ENCODE results near the gene FAM3C.

Gene FAM3C

DNA sequence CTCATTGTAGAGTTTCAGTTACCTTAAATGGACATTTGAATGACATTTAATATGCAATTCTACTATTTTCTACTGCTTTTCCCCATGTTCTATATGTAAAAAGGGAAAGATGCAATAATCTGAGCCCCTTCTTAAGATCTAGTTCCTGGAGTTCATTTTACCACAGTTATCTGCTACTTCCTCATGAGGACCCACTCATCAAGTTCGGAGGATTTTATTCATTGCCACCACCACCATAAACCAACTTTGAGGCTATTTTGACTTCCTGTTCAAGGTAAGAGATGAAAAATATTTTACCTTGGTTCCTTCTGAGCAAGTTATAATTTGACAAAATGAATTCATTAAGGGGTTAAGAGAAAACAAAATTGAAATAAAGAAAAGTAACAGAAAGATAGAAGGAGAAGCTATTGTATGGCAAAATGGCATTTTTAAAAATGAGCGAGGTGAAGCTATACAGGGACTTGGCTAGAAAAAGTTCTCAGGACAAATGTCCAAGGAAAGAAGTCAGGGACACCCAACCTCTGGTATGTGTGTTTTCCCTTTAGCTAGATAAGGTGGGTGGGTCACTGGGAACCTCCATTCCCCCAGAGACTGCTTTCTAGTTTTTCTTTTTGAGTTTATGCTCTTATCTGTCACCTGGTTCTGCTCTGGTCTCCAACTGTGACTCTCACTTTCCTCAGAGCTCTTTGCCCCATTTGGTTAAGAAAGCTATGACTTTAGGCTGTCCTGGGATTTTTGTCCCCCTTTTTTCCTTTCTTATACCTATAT, 14.9 kb upstream of the FAM3C start:
- DNase-seq: no peak

DNA sequence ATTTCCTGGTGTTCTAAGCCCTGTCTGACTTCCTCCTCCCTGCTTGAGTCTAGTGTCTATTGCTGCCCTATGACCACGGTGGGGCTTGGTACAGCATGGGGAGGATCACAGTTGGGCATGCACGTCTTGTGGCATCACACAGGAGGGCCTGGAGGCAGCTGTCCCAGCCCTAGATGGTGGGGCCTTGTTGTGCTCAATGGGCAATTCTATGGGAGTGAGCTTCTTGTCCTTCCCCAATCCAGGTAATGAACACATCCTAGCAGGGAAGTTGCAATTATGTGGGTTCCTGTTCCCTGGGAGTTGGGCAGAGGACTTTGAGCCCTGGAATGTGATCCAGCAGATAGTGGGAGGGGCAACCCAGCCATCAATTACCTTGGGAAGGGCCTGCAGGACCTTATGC, 10.8 kb upstream of the FAM3C start:
- DNase-seq: no peak

DNA sequence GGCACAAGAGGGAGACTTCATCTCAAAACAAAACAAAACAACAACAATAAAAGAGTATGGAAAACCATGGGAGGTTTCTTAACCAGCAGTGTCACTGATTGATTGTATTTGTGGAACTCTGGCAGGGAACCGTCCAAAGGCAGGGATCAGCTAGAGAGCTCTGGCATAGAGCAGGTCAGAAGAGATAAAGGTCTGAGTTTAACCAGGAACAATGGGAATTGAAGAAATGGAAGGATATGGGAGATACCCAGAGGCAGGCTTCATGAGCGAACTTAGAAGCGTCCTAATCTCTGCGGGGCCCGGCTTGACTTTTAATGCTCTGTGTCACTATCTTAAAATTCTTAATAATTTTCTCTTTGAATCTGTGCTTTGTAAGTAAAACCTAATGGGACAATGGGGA, 10.4 kb upstream of the FAM3C start:
- DNase-seq: no peak

DNA sequence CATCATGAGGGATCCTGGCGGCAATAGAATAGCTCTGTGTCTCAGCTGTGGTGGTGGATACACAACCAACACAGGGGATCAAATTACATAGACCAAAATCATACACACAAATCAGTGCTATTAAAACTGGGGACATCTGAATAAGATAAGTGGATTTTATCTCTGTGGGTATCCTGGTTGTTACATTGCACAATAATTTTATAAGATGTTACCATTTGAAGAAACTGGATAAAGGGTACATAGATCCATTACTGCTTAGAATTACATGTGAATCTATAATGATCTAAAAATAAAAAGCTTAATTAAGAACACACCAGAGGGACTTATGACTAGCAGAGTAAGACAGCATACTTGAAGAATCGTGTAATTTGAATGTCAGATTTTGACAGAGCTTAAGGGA, 8.2 kb upstream of the FAM3C start:
- DNase-seq: no peak

DNA sequence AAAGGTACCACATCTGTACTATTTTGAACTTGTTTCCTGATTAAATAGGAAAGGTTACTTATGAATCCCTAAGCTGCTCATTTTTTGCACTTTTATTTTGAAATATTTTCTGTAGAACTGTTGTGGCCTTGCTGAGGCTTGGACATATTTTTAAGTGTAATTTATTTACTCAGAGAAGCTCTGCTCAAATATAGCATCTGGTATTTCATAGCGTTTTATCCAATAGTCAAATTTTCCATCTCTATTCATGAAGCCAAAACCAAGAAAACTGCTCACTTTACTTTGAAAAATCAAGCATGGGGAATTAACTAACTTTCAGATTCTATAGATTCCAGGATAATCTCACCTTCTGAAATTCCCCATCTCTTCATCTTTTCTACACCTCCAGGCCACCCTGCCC, 6.6 kb upstream of the FAM3C start:
- DNase-seq: no peak

DNA sequence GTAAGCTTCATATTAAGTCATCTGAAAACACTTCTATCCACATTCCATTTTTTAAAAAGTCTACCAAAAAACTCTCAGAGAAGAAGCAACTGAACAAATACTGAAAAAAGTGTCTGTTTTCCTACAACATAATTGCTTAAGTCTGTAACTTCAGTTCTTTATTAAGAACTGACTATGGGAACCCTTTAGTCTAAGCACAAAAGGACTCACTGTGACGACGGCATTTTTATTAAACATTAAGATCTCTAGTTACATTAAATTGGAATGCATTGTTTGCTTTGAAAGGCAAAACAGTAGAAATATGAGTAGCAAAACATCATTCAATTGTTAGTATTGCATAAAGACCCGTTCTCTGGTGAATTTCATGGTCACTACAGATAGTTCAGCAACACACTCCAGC, 5.8 kb upstream of the FAM3C start:
- DNase-seq: no peak

DNA sequence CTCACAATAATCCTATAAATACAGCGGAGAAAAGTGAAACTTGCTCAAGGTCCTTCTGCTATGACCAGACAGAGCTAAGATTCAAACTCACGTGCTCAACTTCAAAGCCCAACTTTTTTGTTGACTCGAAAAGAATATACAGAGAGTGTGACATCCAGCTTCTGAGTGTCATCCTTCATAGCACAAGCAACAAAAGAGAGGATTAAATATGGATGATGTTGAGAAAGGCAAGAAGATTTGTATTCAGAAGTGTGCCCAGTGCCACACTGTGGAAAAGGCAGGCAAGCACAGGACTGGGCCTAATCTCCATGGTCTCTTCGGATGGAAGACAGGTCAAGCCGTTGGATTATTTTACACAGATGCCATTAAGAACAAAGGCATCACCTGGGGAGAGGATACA, 2.1 kb upstream of the FAM3C start:
- DNase-seq: no peak

DNA sequence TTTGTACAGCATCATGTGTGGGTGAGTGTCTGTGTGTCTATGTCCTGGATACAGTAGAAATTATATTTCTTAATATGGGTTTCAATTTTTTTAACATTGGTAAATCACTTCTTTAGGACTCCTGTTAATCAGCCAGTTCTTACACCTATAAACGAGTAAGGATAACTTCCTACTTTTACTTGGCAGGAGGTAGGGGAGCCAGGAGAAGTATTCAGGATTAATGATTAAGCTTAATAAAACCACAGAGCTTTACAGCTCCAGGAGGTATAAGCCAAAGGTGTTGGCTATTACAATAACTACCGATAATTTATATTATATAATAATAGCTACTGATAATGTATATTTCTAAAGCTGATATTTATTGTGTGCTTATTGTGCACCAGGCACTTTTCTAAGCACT, 1.7 kb upstream of the FAM3C start:
- no peak for DNase-seq

DNA sequence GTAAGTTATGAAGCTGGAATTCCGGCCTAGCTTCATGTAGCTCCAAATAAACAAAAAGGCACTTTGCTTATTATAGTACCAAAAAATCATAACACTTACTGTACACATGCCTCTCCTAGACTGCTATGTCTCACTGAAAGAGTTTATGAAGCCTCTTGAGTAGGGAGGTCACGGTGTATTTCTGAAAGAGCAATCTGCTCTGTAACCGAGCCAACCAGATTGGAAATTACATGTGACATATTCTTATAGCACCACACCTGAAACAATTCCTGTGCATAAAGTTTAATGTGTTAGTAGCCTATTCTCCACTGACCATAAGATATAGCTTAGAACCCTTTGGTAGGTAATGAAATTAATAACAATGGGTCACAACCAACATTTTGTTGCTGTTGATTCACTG, 1.3 kb upstream of the FAM3C start:
- no peak for DNase-seq

DNA sequence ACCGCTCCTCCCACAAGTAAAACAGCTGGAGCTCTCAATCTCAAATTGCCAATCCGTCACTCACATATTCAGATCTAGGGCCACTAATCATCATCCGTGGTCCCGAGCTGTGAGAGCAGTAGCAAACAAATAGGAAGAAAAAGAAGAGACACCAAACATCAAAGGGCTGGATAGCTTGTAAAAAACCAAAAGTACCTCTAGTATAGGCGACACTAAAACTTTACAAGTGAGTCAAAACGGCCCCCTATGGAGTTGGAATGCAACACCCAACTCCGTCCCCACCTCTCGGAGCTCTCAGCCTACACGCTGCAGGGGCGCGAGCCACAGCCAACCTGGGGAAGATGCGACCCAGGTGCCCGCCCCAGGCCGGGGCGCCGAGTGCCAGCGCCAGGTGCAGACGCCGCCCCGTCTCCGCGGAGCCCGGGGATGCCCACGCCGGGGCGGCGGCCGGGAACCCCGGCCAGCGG, 581 bp downstream of the FAM3C start:
- peak; percentile 41 for DNase-seq

DNA sequence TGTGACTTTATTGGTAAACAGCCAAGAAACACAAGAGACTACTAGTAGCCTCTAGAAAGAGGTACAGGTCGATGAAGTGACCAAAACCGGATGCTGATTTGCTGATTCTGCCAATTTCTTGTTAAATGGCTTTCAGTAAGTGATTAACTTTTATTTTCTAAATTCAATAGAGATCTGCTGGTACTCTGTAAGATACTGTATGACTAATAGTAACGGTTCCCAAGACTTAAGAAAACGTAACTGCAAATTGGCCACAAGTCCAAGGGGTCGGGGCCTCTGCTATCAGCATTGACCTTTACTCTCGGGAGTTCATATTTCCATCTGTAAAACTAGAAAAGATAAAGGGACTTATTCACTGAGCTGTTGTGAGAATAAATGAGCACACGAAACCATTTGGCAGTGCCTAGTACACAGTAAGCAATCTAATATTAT, 1.4 kb downstream of the FAM3C start:
- DNase-seq: no peak

DNA sequence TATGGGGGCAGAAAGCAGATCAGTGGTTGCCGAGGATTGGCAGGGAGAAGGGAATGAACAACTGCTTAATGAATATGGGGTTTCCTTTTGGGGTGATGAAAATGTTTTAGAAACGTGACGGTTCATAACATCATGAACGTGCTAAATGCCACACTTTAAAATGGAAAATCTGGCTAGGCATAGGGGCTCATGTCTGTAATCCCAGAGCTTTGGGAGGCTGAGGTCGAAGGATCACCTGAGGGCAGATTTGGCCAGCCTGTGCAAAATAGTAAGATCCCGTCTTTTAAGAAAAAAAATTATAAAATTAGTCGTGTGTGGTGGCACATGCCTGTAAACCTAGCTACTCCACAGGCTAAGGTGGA, 3.1 kb downstream of the FAM3C start:
- no peak for DNase-seq

DNA sequence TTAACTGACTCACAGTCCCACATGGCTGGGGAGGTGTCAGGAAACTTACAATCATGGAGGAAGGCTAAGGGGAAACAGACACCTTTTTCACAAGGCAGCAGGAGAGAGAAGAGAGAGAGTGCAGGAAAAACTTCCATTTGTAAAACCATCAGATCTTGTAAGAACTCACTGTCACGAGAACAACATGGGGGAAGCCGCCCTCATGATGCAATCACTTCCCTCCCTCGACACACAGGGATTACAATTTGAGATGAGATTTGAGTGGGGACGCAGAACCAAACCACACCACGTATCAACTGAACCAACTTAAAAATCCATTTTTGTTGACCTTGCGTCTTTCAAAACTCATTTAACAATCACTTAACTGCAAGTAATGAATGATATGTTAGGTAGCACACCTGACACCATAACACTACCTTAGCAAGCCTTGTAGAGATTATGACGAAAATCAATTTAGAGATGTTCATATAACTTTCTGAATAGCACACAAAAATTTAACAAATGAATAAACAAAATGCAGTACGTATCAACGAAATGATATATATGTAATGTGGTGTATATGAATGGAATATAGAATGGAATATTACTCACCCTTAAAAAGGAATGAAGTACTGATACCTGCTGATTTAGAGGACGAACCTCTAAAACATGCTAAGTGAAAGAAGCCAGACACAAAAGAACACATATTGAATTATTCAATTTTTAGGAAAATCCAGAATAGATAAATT, 3.7 kb downstream of the FAM3C start:
- no peak for DNase-seq

DNA sequence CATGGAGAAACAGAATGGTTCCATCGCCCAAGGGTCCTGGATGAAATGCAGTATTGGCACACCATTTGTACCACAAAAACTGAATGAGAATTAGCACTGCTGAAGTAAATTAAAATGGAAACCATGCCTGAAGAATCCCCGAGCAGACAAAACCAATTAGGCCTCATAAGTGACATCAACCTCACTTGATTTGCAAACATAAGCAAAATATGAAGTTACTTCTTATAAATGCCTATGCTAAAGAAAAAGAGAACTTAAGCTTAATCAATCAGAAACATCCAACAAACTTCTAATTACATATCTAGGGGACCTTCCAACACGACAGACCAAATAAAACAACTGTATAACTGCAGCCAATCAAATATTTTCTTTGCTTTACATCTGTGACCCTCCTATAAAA, 4.4 kb downstream of the FAM3C start:
- DNase-seq: no peak

DNA sequence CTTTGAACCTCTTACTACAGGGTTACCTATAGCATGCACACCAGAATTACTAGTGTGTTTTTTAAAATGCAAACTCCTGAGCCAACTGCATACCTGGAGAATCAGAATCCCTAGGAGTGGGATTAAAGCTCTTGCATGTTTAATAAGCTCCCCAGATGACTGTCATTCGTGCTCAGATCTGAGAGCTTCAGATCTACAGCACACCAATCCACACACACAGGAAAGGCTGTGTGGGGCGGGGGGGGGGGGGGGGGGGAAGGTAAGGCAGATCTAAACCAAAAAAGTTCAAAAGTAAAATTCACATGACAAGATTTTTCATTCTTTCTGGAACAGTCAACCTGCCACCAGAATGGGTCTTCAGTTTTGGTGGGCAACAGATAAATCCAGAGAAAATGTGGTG, 5.5 kb downstream of the FAM3C start:
- no peak for DNase-seq

DNA sequence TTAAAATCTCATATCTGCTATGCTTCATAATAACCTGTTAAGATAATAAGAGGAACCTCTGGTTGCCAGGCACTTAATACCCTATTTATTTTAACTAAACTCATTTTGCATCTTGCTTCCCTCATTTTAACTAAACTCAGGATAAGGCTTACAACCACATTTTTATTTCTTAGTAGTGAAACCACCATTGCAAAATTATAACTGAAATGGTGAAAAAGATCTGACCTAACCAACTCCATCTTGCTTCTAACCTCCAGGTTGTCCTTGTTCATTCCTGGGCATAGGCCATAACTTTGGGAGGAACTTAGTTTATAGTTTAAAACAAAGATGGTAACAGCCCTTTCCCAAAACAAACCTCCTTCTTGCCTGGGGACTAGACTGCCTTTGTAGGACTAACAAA, 6.0 kb downstream of the FAM3C start:
- DNase-seq: no peak

DNA sequence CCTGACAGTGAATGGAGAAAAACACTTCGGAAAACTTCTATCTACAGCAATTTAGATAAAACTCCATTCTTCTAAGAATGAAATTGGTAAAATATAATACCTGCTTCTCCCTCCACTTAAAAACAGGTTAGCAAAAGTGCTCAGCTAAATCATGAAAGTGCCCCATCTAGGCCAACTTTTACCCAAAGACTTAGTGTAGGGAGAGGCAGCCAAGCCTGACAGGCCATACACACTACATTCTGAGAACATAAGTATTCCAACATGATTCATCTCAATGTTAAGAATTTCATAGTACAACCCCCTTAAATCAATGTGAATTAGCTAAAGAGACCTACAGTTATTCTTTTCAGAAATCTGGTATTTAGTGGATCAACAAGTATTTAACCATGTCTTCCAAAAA, 7.2 kb downstream of the FAM3C start:
- no peak for DNase-seq

DNA sequence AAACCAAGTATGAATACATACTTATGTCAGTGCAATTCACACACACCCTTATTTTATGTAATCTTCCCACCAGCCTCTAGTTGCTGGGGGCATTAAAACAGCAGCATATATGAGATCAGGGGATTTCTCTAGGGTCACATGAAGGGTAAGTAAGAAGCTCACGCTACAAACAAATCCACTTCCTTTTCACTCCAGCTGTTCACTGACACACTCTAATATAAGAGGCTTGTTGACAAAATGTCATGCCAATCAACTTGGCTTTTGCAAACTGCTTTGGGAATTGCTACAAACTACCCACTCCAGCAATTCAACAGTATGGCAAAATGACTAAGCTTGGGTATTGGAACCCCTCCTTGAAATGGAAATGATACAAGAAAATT, 10.3 kb downstream of the FAM3C start:
- DNase-seq: no peak

DNA sequence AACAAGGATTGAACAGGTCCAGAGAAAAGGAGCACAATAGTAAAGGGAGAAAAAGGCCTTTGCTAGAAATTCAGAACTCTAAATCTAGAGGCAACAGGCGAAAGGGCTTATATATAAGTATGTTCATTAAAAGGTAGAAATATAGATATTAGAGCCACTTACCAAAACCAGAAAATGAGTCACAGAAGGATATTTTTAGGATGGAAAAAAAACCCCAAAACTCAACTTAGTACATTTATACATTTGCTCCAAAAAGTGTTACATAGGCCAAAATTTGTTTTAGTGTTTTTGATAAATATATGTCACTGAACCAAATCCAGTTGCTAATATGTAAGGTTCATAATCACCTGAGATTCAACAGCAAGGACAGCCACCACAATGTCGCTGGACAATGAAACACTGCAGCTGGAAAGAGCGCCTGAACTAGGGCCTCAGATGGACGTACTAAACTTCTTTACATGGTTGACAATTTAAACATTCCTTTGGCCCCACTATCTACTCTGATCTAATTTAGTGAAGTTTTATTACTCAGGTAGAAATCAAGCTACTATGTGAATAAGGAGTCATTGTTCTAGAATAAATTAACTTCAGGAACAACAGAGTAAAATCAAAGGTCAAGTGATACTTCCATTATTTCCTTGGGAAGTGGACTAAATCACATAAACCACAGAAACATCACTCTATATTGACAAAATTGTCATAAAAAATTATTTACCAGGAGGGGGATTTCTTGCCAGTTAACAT, 10.9 kb downstream of the FAM3C start:
- DNase-seq: no peak

DNA sequence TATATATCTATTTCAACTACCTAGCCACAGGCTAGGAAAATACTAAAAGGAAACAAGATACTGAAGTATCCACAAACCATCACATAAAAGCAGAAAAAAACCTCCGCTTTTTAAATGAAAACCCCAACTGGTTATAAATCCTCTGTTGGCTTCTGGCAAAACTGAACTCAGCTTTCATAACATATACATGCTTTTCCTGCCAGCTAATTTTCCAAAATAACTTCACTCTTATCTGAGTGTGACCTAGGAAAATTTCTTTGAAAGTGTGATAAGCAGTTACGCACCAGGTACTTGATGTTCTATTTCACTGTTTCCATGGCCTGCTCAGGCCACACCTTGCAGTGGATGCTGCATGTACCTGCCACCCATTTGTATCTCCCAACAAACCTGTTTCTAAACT, 11.8 kb downstream of the FAM3C start:
- no peak for DNase-seq

DNA sequence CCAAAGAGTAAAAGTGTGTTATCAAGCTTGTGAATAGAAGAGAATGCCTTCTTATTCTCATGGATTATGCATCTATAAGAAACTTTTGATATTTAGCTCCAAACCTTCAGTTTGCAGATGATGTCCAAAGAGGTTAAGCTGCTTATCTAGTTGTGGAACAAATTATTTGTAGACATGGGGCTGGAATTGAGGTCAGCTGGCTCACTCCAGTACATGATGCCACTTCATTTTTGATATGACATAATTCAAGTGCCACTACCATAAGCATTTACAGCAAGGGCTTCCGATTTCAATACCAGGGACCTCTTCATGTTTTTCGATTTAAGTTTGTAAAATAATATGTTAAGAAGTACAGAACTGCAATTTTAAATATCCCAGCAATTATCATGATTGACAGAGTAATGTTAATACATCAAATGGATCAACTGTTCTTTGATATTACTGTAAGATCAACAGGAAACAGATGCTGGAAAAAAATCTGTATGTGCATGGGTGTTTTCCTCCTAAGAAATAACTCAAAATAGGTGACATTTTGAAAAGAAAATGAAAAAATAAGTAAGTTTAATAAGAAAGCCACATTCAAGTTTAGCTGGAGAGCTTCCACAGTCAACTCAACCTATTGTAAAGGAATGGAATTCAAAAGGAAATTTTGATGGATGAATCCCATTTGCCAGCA, 12.7 kb downstream of the FAM3C start:
- no peak for DNase-seq

DNA sequence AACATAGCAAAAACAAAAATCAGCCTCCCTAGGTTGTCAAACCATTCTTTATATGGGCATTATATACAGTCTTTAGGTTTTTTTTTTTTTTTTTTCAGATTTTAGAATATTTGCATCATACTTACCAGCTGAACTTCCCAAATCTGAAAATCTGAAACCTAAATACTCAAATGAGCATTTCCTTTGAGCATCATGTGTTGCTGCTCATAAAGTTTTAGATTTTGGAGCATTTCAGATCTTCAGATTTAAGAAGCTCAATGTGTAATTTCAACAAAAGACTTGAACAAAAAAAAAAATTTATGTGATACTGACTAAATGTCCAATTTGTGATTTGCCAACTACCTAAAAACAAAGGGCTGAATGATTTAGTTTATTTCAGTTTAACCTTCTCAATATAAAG, 13.6 kb downstream of the FAM3C start:
- DNase-seq: no peak

DNA sequence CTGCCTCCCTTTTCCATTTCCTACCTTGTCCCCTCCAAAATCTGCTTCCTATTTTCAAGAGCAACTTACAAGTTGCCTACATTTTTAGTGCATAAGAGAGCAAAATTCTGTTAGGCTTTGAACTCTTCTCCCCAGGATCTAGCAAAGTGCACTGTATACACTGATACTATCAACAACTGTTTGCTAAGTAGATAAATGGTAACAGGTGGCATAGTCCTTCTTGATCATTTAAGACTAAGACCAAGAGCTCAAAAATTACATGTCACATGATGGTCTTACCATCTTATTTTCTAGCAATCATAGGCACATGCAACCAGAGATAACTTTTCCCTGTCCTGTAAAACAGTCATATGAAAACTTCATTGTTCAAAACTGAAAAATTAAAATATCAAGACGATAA, 16.2 kb downstream of the FAM3C start:
- DNase-seq: no peak

DNA sequence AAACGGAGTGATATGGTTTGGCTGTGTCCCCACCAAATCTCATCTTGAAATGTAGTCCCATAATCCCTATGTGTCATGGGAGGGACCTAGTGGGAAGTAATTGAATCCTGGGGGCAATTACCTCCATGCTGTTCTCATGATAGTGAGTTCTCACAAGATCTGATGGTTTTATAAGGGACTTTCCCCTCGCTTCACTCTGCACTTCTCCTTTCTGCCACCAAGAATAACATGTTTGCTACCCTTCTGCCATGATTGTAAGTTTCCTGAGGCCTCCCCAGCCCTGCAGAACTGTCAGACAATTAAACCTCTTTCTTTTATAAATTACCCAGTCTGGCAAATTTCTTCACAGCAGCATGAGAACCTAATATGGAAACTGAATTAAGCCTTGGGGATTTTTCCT, 19.1 kb downstream of the FAM3C start:
- no peak for DNase-seq

Data from stimulated activated CD4-positive, alpha-beta T cell treated with anti-CD3 and anti-CD28 coated beads, Interleukin-12 subunit alpha, Interleukin-12 subunit beta, amount 100 ng/mL, for 4 hours (primary cell).